SK-N-MC (cell line): ENCODE measurements around the gene KCNT1.

Experiments
- DNase-seq: peaks from one replicate; pipeline ENCODE4 v3.0.0-alpha.2; 2011; ENCODE audit warnings: low read depth, low spot score
- H3K27ac ChIP-seq: fragments of 200-600 bp; sonication (generic); 2 replicates; pipeline ENCODE4 v1.5.1; 2016; ENCODE audit warnings: mixed run types
- H3K36me3 ChIP-seq: fragments of 200-600 bp; sonication (generic); 2 replicates; pipeline ENCODE4 v1.6.1; 2017; ENCODE audit warnings: antibody characterized with exemption, low read length, mixed read lengths; ENCODE audit not compliant: insufficient read depth
- H3K4me3 ChIP-seq: fragments of 200-600 bp; sonication (generic); 2 replicates; pipeline ENCODE4 v1.5.1; 2016
- H3K9ac ChIP-seq: fragments of 200-600 bp; sonication (generic); 2 replicates; pipeline ENCODE4 v1.8.0; 2017; ENCODE audit warnings: mixed run types, mixed read lengths; ENCODE audit not compliant: insufficient read length
- H3K9me3 ChIP-seq: fragments of 200-600 bp; sonication (generic); 2 replicates; pipeline ENCODE4 v1.6.1; 2017; ENCODE audit warnings: low read depth, mild to moderate bottlenecking, antibody characterized with exemption, low read length, moderate library complexity, mixed read lengths
- EZH2 ChIP-seq: fragments of 200-600 bp; sonication (generic); IDR thresholded peaks from one replicate; pipeline ENCODE4 v1.6.1; 2017; ENCODE audit warnings: antibody characterized with exemption
- FOXP2 ChIP-seq: optimal IDR thresholded peaks from 2 replicates; pipeline ENCODE3; 2011; ENCODE audit warnings: mild to moderate bottlenecking, moderate library complexity; ENCODE audit not compliant: insufficient read depth; ENCODE audit errors: extremely low read length, control extremely low read depth
- POLR2AphosphoS5 ChIP-seq: IDR thresholded peaks from 2 replicates; pipeline ENCODE4 v1.6.1; 2012; ENCODE audit warnings: mild to moderate bottlenecking, low read depth, low read length, borderline replicate concordance

Gene KCNT1

DNA sequence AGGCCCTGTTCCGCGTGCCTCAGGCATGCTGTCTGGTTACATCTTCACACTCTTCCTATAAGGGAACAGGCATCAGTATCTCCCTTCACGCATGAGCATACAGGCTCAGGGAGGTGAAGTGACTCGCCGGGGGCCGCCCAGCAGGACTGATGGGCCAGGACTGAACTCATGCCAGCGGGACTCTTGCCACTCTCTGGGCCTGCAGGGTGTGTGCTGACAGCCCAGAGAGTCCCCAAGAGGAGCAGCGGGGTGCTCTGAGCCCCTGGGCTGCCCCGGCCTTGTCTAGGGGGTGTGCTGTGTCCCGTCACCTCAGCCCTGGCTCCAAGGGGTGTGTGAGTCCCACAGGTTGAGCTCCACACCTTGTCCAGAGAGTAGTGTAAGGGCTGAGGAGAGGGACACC is 9.9 kb downstream of the KCNT1 start:
- no peak for TF ChIP-seq EZH2
- no peak for TF ChIP-seq POLR2AphosphoS5
- no peak for TF ChIP-seq FOXP2
- H3K27ac ChIP-seq = no peak overlapping the region
- H3K4me3 ChIP-seq = no peak overlapping the region
- no peaks in the 10 kb centered on the region for H3K9me3 ChIP-seq
- H3K9ac ChIP-seq = no peak overlapping the region
- no peaks in the 10 kb centered on the region for H3K36me3 ChIP-seq
- DNase-seq = no peak

DNA sequence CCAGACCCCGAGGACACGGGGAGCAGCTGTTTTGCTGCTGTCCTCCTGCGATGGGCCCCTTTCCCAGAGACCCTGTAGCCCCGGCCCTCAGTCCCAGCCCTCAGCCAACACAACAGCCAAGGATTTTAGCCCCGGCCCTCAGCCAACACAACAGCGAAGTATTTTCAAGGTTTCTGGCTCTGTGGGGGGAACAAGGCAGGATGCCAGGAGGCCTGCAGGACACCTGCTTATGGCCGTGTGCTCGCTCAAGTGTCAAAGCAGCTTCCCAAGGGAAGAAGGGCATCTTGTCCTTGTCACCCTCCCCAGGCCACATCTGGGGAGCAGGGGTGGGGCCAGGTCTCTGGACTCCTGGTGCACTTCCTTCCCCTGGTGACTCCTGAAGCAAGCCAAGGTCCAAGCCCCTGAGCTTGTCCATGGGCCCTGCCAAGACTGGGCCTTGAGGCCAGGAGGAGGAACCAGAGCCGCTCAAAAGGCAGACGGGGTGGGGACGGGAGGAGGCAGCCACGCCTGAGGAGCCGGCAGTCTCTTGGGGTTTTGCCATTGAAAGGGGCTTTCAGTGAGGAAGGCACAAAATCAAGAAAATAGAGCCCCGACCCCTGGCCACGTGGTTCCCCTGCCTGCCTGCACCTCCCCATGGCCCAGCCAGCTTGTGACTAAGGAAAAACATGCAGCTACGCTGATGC is 10.8 kb downstream of the KCNT1 start:
- Histone ChIP-seq H3K36me3 (no peaks in the 10 kb centered on the region), H3K4me3 (no peak overlapping the region), H3K27ac (no peak overlapping the region), H3K9ac (no peak overlapping the region), H3K9me3 (no peaks in the 10 kb centered on the region)
- no peak for TF ChIP-seq POLR2AphosphoS5
- no peak for TF ChIP-seq EZH2
- no peak for TF ChIP-seq FOXP2
- DNase-seq = no peak

DNA sequence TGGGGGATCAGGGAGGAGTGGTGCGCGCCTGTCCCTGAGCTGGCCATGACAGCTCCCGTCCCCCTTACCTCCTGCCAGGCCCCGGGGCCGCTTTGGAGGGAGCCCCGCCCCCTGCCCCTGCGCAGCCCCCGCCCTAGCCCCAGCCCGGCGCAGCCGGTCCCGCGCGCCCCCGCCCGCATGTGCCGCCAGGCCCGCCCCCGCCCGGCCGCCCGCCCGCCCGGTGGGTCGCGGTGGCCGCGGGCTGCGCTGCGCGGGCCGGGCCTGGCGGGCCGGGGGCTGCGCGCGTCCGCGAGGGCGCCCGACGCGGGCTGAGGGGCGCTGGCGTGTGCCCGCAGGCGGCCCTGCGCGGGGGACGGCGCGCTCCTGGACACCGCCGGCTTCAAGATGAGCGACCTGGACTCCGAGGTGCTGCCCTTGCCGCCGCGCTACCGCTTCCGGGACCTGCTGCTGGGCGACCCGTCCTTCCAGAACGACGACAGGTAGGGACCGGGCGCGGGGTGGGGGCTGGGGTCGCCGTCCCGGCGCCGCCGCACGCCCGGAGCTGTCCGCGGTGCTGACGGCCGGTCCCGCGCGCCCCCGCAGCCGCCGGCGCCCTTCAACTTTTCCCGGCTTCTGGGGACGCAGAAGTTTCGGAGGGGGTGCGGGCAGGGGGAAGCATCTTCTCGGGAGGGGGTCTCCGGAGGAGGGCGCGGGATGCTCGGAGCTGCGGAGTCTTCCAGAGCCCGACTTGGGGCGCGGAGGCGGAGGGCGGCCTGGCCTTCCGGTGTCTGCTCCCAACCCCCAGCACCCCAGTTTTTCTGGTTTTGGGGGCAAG is 12.5 kb downstream of the KCNT1 start:
- Histone ChIP-seq H3K36me3 (no peaks in the 10 kb centered on the region), H3K9ac (no peak overlapping the region), H3K27ac (no peak overlapping the region), H3K9me3 (no peaks in the 10 kb centered on the region), H3K4me3 (no peak overlapping the region)
- TF ChIP-seq EZH2 (no peak), POLR2AphosphoS5 (no peak), FOXP2 (no peak)
- no peak for DNase-seq

DNA sequence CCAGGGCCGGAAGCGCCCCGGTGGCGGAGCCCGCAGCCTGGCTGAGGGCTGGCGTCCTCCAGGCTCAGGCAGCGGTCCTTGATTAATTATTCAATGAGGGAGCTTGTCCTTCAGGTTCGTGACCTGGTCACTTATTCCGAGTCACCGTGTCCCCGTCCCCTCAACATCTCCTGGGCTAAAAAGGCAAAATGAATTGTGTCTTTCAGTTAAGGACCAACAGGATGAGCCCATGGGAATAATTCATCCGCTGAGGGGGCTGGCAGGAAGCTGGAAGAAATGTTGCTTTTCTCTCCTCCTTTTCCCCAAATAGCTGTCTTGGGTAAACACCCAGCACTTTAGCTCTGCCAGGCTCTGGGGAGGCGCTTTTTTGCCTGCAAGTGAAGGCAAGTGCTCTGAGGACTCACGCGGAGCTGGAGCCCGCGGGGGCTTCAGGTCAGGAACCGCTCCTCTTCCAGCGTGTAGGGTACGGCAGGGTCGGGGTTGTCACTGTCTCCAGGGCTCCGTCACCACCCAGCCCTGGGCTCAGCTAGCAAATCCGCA is 13.1 kb downstream of the KCNT1 start:
- Histone ChIP-seq H3K9me3 (no peaks in the 10 kb centered on the region), H3K9ac (no peak overlapping the region), H3K27ac (no peak overlapping the region), H3K36me3 (no peaks in the 10 kb centered on the region), H3K4me3 (no peak overlapping the region)
- no peak for DNase-seq
- TF ChIP-seq POLR2AphosphoS5 (no peak), EZH2 (no peak), FOXP2 (no peak)

DNA sequence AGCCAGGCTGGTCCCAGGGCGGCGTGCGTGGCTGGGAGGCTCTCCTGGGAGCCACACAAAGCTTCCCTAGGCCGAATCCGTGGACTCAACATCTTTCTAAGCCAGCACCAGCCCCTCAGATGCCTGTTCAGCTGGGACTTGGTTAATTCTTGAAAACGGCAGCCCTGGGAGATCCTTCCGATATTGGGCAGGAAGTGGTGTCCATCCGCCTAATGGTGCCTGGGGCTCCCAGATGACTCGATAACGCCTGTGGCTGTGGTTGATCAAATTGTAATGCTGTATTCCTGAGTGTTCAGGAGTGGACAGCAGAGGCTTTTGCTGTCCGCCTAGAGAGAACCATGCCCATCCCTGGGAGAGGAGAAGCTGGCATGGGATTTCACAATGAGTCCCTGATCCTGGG is 14.1 kb downstream of the KCNT1 start:
- Histone ChIP-seq H3K9me3 (no peaks in the 10 kb centered on the region), H3K36me3 (no peaks in the 10 kb centered on the region), H3K27ac (no peak overlapping the region), H3K4me3 (no peak overlapping the region), H3K9ac (no peak overlapping the region)
- DNase-seq = no peak
- TF ChIP-seq FOXP2 = no peak
- no peak for TF ChIP-seq EZH2
- no peak for TF ChIP-seq POLR2AphosphoS5

DNA sequence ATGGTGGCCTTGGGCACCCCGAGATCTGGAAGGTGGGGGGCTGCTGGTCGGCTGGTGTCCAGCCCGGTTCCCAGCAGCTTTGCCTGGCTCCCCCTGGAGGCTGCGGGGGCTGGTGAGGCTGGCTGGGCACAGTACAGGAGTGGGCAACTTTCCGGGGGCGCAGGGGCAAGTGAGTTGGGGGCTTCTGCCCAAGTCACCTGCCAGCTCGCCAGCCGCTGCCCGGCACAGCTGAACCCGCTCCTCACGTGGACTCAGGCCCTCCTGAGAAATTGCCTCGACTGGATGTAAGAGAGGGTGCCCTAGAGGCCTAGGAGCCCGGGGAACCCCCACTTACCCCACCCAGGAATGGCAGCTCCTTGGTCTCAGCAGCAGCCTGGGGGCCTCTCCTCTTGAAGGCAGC is 15.4 kb downstream of the KCNT1 start:
- no peak overlapping the region for H3K4me3 ChIP-seq
- H3K9me3 ChIP-seq = no peaks in the 10 kb centered on the region
- H3K9ac ChIP-seq = no peak overlapping the region
- TF ChIP-seq POLR2AphosphoS5 (no peak), EZH2 (no peak), FOXP2 (no peak)
- DNase-seq = no peak
- no peaks in the 10 kb centered on the region for H3K36me3 ChIP-seq
- H3K27ac ChIP-seq = no peak overlapping the region

DNA sequence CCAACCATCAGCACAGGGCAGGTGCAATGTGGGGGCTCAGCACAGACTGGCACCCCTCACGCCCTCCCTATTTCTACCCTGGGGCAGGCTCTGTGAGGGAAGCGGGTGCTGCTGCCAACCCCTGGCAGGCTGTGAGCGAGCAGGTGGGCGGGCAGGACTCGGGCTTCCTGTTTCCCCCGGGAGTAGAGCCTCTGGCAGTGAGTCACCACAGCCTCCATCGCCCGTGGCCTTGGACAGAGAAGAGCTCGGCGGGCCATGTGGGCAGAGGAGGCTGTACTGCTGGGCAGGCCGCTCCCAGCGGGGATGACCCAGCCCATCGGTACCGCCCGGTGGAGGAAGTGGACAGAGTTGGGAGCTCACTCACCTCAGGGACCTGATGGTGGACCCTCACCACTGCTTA is 16.6 kb downstream of the KCNT1 start:
- Histone ChIP-seq H3K9me3 (no peaks in the 10 kb centered on the region), H3K27ac (no peak overlapping the region), H3K9ac (no peak overlapping the region), H3K36me3 (no peaks in the 10 kb centered on the region), H3K4me3 (no peak overlapping the region)
- no peak for DNase-seq
- TF ChIP-seq EZH2 (no peak), POLR2AphosphoS5 (no peak), FOXP2 (no peak)

DNA sequence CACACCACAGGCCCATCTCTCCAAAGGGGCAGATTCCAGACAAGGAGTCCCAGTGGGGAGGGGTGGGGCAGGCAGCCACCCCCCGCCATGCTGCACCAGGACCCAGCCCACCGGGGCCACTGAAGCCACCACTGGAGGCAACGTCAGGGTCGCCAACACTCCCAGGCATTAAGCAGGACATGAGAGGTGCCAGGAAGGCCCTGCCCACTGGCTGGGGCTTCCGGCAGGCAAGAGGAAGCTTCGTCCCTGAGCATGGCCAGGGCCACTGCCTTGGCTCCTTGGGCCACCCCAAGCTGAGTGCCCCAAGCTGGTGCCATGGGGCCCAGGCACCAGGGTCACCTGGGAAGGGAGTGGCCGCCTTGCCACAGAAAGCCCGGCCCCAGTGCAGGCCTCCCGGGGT is 17.5 kb downstream of the KCNT1 start:
- no peak overlapping the region for H3K9ac ChIP-seq
- TF ChIP-seq FOXP2 = no peak
- TF ChIP-seq EZH2 = no peak
- TF ChIP-seq POLR2AphosphoS5 = no peak
- no peak overlapping the region for H3K4me3 ChIP-seq
- no peaks in the 10 kb centered on the region for H3K36me3 ChIP-seq
- DNase-seq = no peak
- no peaks in the 10 kb centered on the region for H3K9me3 ChIP-seq
- H3K27ac ChIP-seq = no peak overlapping the region

DNA sequence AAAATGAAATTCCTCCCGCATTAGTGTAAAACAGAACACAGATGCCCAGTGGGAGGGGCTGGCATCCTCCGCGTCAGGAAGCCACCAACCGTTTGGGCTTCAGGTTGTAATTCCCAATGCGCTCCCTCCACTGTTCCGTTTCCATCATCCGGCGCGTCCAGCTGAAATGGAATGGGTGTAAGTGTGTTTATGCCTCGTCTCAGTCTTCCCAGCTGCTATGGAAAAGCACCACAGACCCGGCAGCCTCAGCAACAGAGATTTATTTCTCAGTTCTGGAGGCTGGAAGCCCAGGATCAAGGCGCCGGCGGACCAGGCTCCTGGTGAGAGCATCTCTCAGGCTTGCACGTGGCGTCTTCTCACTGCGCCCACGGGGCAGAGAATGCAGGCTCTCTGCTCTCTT is 20.4 kb downstream of the KCNT1 start:
- H3K9ac ChIP-seq = no peak overlapping the region
- H3K27ac ChIP-seq = no peak overlapping the region
- no peak for DNase-seq
- TF ChIP-seq EZH2 (no peak), POLR2AphosphoS5 (no peak), FOXP2 (no peak)
- no peaks in the 10 kb centered on the region for H3K36me3 ChIP-seq
- H3K4me3 ChIP-seq = no peak overlapping the region
- no peaks in the 10 kb centered on the region for H3K9me3 ChIP-seq
